Astrocyte (in vitro differentiated cells and primary cell): ENCODE data around the gene LRRC75A. TPM values are rescaled to one million over a fixed set of nuclear protein-coding genes. Genes with fewer than 3 reads are reported as not detected.

ENCODE experiments used
- DNase-seq: peaks from one replicate; pipeline ENCODE4 v3.0.0-alpha.2; 2010; ENCODE audit warnings: low read depth
- FAIRE-seq: peaks from 2 replicates; lab custom pipeline; 2011; peaks lifted over from hg19 to GRCh38; lab: Jason Lieb, UNC
- H2AFZ ChIP-seq: 2 replicates; pipeline ENCODE4 v1.6.0; 2012; ENCODE audit warnings: low read depth, low read length, inconsistent platforms
- H3K27ac ChIP-seq: 2 replicates; pipeline ENCODE4 v1.5.1; 2011; ENCODE audit warnings: low read depth, low read length, inconsistent platforms
- H3K27me3 ChIP-seq: 2 replicates; pipeline ENCODE4 v1.6.0; 2011; ENCODE audit warnings: low read length, inconsistent platforms; ENCODE audit not compliant: insufficient read depth
- H3K36me3 ChIP-seq: 2 replicates; pipeline ENCODE4 v1.5.1; 2011; ENCODE audit warnings: low read length, inconsistent platforms; ENCODE audit not compliant: insufficient read depth
- H3K4me1 ChIP-seq: 2 replicates; pipeline ENCODE4 v1.5.1; 2011; ENCODE audit warnings: low read length, inconsistent platforms; ENCODE audit not compliant: insufficient read depth
- H3K4me2 ChIP-seq: 2 replicates; pipeline ENCODE4 v1.6.0; 2012; ENCODE audit warnings: low read length, inconsistent platforms
- H3K4me3 ChIP-seq: 2 replicates; pipeline ENCODE4 v1.5.1; 2011; ENCODE audit warnings: low read depth, mild to moderate bottlenecking, low read length, inconsistent platforms; ENCODE audit not compliant: insufficient read depth
- H3K79me2 ChIP-seq: 2 replicates; pipeline ENCODE4 v1.6.0; 2012; ENCODE audit warnings: mild to moderate bottlenecking, low read length, inconsistent platforms; ENCODE audit not compliant: insufficient read depth
- H3K9ac ChIP-seq: 2 replicates; pipeline ENCODE4 v1.6.0; 2012; ENCODE audit warnings: mild to moderate bottlenecking, low read length, inconsistent platforms
- H3K9me3 ChIP-seq: 2 replicates; pipeline ENCODE4 v1.5.1; 2012; ENCODE audit warnings: low read depth, mild to moderate bottlenecking, low read length, inconsistent platforms; ENCODE audit not compliant: insufficient read depth
- H4K20me1 ChIP-seq: 2 replicates; pipeline ENCODE4 v1.6.0; 2012; ENCODE audit warnings: low read length, inconsistent platforms; ENCODE audit not compliant: insufficient read depth
- H3K27ac Mint-ChIP-seq: one replicate; pipeline ENCODE4 v1.8.0; 2021; ENCODE audit warnings: mild to moderate bottlenecking, mixed read lengths; ENCODE audit not compliant: unreplicated experiment
- H3K27me3 Mint-ChIP-seq: one replicate; pipeline ENCODE4 v1.8.0; 2021; ENCODE audit warnings: low read depth, mixed read lengths; ENCODE audit not compliant: unreplicated experiment
- H3K36me3 Mint-ChIP-seq: one replicate; pipeline ENCODE4 v1.8.0; 2021; ENCODE audit warnings: low read depth, mixed read lengths; ENCODE audit not compliant: unreplicated experiment
- H3K4me1 Mint-ChIP-seq: one replicate; pipeline ENCODE4 v1.8.0; 2021; ENCODE audit warnings: low read depth, mixed read lengths; ENCODE audit not compliant: unreplicated experiment
- H3K4me3 Mint-ChIP-seq: one replicate; pipeline ENCODE4 v1.8.0; 2021; ENCODE audit warnings: mild to moderate bottlenecking, moderate library complexity, mixed read lengths; ENCODE audit not compliant: unreplicated experiment
- H3K9me3 Mint-ChIP-seq: one replicate; pipeline ENCODE4 v1.8.0; 2021; ENCODE audit warnings: mild to moderate bottlenecking, mixed read lengths; ENCODE audit not compliant: unreplicated experiment
- EZH2 ChIP-seq: IDR thresholded peaks from 2 replicates; pipeline ENCODE4 v1.6.1; 2012; ENCODE audit warnings: mild to moderate bottlenecking, low read length, inconsistent platforms; ENCODE audit not compliant: insufficient read depth
- total RNA-seq: library from RNA; stranded (reverse); gene quantifications from 2 replicates; pipeline ENCODE4 v1.2.1, GENCODE V29; 2021
- TF ChIP-seq, protein P1 (sequence below): IDR thresholded peaks from 2 replicates; pipeline ENCODE4 v1.5.1; 2011; ENCODE audit warnings: low read depth, mild to moderate bottlenecking, inconsistent platforms, low read length, moderate library complexity; ENCODE audit not compliant: insufficient read depth

The LRRC75A gene
- total RNA-seq, 1 donor from 2014 or later: 0.36 TPM

- Histone ChIP-seq H4K20me1 (no peaks in the 10 kb centered on the region), H3K27ac (no peak overlapping the region), H2AFZ (peak overlapping the region; percentile 60), H3K4me3 (peak overlapping the region; percentile 33), H3K27me3 (peaks cover 22% of the 10 kb centered on the region), H3K4me1 (peaks cover 9% of the 10 kb centered on the region), H3K4me2 (peak overlapping the region; percentile 81), H3K9me3 (no peaks in the 10 kb centered on the region), H3K9ac (no peak overlapping the region), H3K79me2 (no peaks in the 10 kb centered on the region), H3K36me3 (no peaks in the 10 kb centered on the region)
- H3K27me3 Mint-ChIP-seq: peaks cover 70% of the 10 kb centered on the region
- H3K4me1 Mint-ChIP-seq: peaks cover 6% of the 10 kb centered on the region
- peak overlapping the region; percentile 62 for H3K4me3 Mint-ChIP-seq
- H3K36me3 Mint-ChIP-seq: peaks cover 3% of the 10 kb centered on the region
- peak; percentile 19 for TF ChIP-seq EZH2
- TF ChIP-seq, protein P1, sequence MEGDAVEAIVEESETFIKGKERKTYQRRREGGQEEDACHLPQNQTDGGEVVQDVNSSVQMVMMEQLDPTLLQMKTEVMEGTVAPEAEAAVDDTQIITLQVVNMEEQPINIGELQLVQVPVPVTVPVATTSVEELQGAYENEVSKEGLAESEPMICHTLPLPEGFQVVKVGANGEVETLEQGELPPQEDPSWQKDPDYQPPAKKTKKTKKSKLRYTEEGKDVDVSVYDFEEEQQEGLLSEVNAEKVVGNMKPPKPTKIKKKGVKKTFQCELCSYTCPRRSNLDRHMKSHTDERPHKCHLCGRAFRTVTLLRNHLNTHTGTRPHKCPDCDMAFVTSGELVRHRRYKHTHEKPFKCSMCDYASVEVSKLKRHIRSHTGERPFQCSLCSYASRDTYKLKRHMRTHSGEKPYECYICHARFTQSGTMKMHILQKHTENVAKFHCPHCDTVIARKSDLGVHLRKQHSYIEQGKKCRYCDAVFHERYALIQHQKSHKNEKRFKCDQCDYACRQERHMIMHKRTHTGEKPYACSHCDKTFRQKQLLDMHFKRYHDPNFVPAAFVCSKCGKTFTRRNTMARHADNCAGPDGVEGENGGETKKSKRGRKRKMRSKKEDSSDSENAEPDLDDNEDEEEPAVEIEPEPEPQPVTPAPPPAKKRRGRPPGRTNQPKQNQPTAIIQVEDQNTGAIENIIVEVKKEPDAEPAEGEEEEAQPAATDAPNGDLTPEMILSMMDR: no peak
- H3K27ac Mint-ChIP-seq: no peak overlapping the region
- DNase-seq: no peak
- FAIRE-seq: no peak
- H3K9me3 Mint-ChIP-seq: no peaks in the 10 kb centered on the region
These were observed 776 bp downstream of the LRRC75A start for GRCh38 chr17:16491131-16491702.

- H3K9me3 Mint-ChIP-seq: no peaks in the 10 kb centered on the region
- H3K79me2 ChIP-seq: no peaks in the 10 kb centered on the region
- peaks cover 3% of the 10 kb centered on the region for H3K36me3 Mint-ChIP-seq
- H3K9ac ChIP-seq: no peak overlapping the region
- H3K4me1 ChIP-seq: peaks cover 19% of the 10 kb centered on the region
- no peaks in the 10 kb centered on the region for H3K36me3 ChIP-seq
- H3K4me3 ChIP-seq: no peak overlapping the region
- DNase-seq (no peak), FAIRE-seq (no peak)
- no peak overlapping the region for H3K27ac ChIP-seq
- H2AFZ ChIP-seq: no peak overlapping the region
- H3K27me3 ChIP-seq: peaks cover 11% of the 10 kb centered on the region
- TF ChIP-seq EZH2: no peak
- TF ChIP-seq, protein P1: no peak
- no peaks in the 10 kb centered on the region for H3K9me3 ChIP-seq
- no peaks in the 10 kb centered on the region for H4K20me1 ChIP-seq
- no peak overlapping the region for H3K4me2 ChIP-seq
- no peak overlapping the region for H3K4me3 Mint-ChIP-seq
- H3K4me1 Mint-ChIP-seq: peaks cover 13% of the 10 kb centered on the region
- H3K27me3 Mint-ChIP-seq: peaks cover 56% of the 10 kb centered on the region
- H3K27ac Mint-ChIP-seq: peak overlapping the region; percentile 41
These were observed 2.6 kb downstream of the LRRC75A start for GRCh38 chr17:16489431-16489830.

- no peak for FAIRE-seq
- no peak overlapping the region for H3K9ac ChIP-seq
- peaks cover 8% of the 10 kb centered on the region for H3K27me3 ChIP-seq
- Mint-ChIP-seq H3K27ac (no peak overlapping the region), H3K27me3 (peaks cover 52% of the 10 kb centered on the region), H3K36me3 (peaks cover 3% of the 10 kb centered on the region), H3K4me3 (no peak overlapping the region), H3K9me3 (no peaks in the 10 kb centered on the region), H3K4me1 (peaks cover 15% of the 10 kb centered on the region)
- H2AFZ ChIP-seq: no peak overlapping the region
- H3K4me3 ChIP-seq: no peak overlapping the region
- H3K4me2 ChIP-seq: no peak overlapping the region
- no peaks in the 10 kb centered on the region for H3K9me3 ChIP-seq
- peaks cover 22% of the 10 kb centered on the region for H3K4me1 ChIP-seq
- H3K27ac ChIP-seq: no peak overlapping the region
- no peaks in the 10 kb centered on the region for H3K36me3 ChIP-seq
- no peak for TF ChIP-seq EZH2
- TF ChIP-seq, protein P1: no peak
- H4K20me1 ChIP-seq: no peaks in the 10 kb centered on the region
- no peaks in the 10 kb centered on the region for H3K79me2 ChIP-seq
- no peak for DNase-seq
These were observed 3.0 kb downstream of the LRRC75A start for GRCh38 chr17:16488968-16489337.
